IPS-18a (cell line): Measurements from ENCODE around the gene FGGY.

Experiments used
- H3K27ac ChIP-seq: one replicate; pipeline ENCODE4 v1.5.1; 2013; ENCODE audit warnings: low read length
- H3K27me3 ChIP-seq: one replicate; pipeline ENCODE4 v1.6.1; 2013; ENCODE audit warnings: mild to moderate bottlenecking, low read length; ENCODE audit not compliant: control insufficient read depth, insufficient read depth
- H3K36me3 ChIP-seq: one replicate; pipeline ENCODE4 v1.6.1; 2013; ENCODE audit warnings: low read depth, low read length; ENCODE audit not compliant: control insufficient read depth
- H3K4me1 ChIP-seq: one replicate; pipeline ENCODE4 v1.6.1; 2013; ENCODE audit warnings: low read depth, low read length; ENCODE audit not compliant: control insufficient read depth
- H3K4me3 ChIP-seq: one replicate; pipeline ENCODE4 v1.5.1; 2013; ENCODE audit warnings: low read length
- H3K9ac ChIP-seq: one replicate; pipeline ENCODE4 v1.6.1; 2013; ENCODE audit warnings: mild to moderate bottlenecking, low read length, moderate library complexity
- H3K9me3 ChIP-seq: one replicate; pipeline ENCODE4 v1.6.1; 2013; ENCODE audit warnings: low read depth, low read length; ENCODE audit not compliant: control insufficient read depth

FGGY gene

DNA sequence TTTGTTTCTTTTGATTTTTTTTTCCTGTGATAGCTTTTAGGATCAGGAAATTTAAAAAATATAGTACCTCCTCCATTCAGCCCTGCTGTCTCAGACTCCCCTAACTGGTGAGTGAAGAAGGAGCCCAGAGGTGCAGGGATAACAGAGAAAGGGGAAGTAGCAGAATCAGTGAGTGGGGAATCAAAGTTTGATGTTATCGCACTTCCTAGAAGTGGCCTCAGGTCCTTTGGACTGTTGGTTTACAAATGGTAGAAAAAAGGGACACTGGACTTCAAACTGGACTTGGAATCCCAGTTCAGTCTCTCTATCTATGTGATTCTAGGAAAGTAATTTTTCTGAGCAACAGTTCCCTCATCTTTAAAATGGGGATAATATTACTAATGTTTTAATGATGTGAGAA is 99.5 kb downstream of the FGGY start:
- Histone ChIP-seq H3K27ac (no peak overlapping the region), H3K36me3 (no peaks in the 10 kb centered on the region), H3K27me3 (no peaks in the 10 kb centered on the region), H3K9me3 (no peaks in the 10 kb centered on the region), H3K4me1 (peaks cover 27% of the 10 kb centered on the region), H3K4me3 (no peak overlapping the region), H3K9ac (no peak overlapping the region)

DNA sequence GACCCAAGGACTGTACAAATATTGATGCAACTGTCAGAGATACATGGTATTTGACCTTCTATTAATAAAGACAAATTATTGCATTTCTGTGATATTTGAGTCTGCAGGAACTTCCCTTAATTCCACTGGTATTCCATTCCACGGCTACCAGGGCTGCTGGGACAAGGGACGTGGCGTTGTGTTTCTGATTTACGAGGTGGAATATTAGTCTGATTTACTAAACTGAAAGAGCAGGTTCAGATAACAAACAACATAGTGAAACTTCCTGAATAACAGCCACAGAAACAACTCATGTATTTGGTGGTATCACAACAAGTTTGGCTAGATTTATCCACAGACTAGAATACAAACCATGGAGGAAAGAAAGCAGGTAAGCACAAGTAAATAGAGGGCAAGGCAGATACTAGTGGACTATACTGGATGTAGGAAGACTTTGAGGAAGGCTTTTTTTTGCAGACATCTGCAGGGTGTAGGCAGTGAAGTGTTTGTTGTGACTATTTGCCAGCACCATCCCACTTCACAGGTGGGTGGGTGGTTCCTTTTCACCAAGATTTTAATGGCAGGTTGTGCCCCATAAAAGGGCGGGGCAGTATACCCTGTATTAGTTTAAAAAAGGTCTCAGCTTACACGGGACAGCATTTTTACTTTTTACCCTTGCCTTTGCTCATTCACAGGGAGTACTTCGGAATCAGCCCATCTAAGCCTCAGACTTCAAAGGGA is 100.4 kb downstream of the FGGY start:
- Histone ChIP-seq H3K27ac (no peak overlapping the region), H3K4me1 (peaks cover 27% of the 10 kb centered on the region), H3K4me3 (no peak overlapping the region), H3K9me3 (no peaks in the 10 kb centered on the region), H3K27me3 (no peaks in the 10 kb centered on the region), H3K9ac (no peak overlapping the region), H3K36me3 (no peaks in the 10 kb centered on the region)

DNA sequence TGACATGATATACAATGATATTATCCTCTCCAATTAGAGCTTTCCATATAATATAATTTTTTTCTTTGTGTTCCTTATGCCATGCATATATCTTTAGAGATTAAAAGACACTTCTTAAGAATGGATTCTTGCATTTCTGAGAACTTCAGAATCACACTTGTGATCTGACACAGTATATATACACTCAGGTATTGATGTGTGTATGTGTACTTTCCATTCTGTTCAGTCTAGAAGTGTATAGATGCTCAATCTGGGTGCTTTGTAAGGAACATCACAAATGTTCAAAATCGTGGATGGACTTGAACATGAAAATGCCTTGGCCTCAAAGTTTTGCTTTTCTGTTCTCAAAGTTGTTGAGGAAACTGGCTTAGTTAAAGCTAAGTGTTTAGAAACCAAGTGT is 102.7 kb downstream of the FGGY start:
- no peak overlapping the region for H3K27ac ChIP-seq
- H3K9ac ChIP-seq, result no peak overlapping the region
- no peaks in the 10 kb centered on the region for H3K9me3 ChIP-seq
- H3K27me3 ChIP-seq, result no peaks in the 10 kb centered on the region
- H3K4me1 ChIP-seq, result peaks cover 11% of the 10 kb centered on the region
- no peak overlapping the region for H3K4me3 ChIP-seq
- H3K36me3 ChIP-seq, result no peaks in the 10 kb centered on the region

DNA sequence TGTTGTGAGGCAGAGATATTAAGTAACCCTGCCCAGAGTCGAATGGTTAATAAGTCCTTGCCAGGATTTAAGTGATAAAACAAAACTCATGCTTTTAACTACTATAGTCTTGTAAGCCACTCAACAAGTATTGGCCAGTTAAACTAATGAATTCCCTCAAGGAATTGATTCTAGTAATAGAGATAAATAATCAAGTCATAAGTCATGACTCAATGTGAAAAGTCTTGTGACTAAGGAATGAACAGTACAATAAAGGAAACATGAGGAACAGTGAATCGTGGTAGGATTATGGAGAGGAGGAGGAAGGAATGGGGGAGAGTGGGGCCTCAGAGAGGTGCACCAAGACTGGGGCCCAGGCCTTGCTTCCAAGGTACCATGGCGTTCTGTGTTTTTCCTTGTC is 104.7 kb downstream of the FGGY start:
- H3K27ac ChIP-seq, result no peak overlapping the region
- H3K4me1 ChIP-seq, result no peaks in the 10 kb centered on the region
- H3K9ac ChIP-seq, result no peak overlapping the region
- no peak overlapping the region for H3K4me3 ChIP-seq
- H3K9me3 ChIP-seq, result no peaks in the 10 kb centered on the region
- no peaks in the 10 kb centered on the region for H3K36me3 ChIP-seq
- H3K27me3 ChIP-seq, result no peaks in the 10 kb centered on the region

DNA sequence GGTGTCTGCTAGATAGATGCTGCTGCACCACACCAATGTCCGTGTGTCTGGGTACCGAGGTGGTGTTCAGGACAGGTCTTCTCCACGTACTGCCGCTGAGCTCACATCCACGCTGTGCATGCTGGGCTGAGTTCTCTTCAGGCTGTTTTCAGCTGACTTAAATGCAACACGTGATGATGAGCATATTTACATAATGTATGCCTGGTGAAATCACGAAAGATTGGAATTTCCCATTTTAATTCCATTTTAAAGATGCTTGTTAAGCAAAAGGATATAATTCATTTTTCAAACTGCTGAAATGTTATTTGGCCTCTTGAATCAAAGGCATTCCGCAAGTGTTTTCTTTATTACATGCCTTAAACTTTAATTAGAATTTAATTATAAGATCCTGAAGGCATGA is 107.9 kb downstream of the FGGY start:
- H3K4me1 ChIP-seq, result no peaks in the 10 kb centered on the region
- H3K27ac ChIP-seq, result no peak overlapping the region
- no peaks in the 10 kb centered on the region for H3K27me3 ChIP-seq
- no peaks in the 10 kb centered on the region for H3K36me3 ChIP-seq
- H3K9me3 ChIP-seq, result no peaks in the 10 kb centered on the region
- no peak overlapping the region for H3K9ac ChIP-seq
- no peak overlapping the region for H3K4me3 ChIP-seq

DNA sequence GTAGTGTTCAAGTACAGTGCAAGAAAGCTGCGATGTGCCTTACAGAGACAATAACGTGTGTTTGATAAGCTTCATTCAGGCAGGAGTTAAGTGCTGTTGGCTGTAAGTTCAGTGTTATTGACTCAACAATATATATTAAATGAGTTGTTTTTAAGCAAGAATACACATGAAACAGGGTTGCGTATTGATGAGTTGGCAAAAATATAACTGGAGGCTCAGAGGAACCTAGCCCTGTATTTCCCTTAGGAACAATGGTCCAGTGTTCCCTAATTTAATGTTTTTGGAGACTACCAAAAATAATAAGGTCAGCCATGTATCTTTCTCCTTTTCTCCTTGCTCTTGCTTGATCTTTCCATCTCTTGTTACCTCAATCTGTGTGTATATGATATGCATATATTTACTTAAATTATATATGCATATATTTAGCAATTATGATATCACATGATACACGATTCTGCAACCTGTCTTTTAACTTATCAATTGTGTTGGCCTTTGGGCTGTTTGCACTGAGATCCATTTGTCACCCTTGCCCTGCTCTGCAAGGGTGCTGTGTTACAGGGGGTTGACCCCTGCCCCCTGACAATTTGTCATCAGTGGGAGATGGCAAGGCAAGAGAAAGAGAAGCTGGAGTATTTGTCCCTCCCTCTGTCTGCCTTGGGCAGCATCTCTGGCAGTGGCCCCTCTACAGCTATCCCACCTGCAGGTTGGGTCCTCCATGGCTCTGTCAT is 109.7 kb downstream of the FGGY start:
- H3K9ac ChIP-seq, result no peak overlapping the region
- H3K4me3 ChIP-seq, result no peak overlapping the region
- H3K36me3 ChIP-seq, result no peaks in the 10 kb centered on the region
- H3K27me3 ChIP-seq, result no peaks in the 10 kb centered on the region
- H3K4me1 ChIP-seq, result no peaks in the 10 kb centered on the region
- H3K27ac ChIP-seq, result no peak overlapping the region
- no peaks in the 10 kb centered on the region for H3K9me3 ChIP-seq

DNA sequence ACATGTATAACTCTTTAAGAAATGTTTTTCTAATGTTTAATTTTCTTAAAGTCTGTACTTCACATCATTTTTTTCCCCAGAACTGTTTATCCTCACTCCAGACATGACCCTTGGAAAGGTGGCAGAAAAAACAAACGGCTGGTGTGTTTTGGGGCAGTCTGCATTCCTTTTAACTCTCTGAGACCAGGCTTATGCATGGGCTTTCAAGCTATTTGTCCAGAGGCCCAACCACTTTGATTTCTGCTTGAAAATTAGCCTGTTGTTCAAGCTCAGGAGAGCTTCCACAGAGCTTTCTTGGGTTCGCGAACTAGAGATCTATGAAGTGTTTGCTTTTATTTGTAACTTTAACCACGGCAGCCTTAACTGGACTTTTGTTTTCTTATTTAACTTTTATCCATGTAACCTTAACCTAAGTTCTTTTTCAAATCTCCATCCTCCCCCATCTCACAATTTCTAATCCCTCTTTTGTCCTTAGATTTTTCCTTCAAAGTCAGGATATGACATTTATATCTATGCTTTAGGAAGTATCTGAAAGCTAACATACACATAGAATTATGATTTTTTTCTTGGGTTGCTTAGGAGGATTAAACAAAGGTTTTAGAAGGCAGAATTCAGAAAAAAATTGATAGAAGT is 111.8 kb downstream of the FGGY start:
- Histone ChIP-seq H3K4me1 (no peaks in the 10 kb centered on the region), H3K4me3 (no peak overlapping the region), H3K27me3 (no peaks in the 10 kb centered on the region), H3K36me3 (no peaks in the 10 kb centered on the region), H3K27ac (no peak overlapping the region), H3K9ac (no peak overlapping the region), H3K9me3 (no peaks in the 10 kb centered on the region)

DNA sequence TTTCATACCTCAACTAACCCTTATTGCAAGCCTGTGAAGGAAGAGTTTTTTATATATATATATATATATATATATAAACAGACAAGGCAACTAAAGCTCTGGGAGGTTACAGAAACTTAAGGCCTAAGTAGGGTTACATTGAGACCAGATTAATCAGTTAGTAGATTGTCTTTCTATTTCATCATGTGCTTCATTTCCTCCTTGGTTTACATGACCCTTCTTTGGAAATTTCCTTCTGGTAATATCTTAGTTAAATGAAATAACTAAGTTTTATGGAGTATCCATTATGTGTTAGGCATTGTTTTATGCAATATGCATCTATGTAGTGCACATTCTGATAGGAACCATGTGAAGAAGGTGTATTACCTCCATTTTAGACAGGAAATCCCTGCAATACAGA is 112.7 kb downstream of the FGGY start:
- Histone ChIP-seq H3K9ac (no peak overlapping the region), H3K36me3 (no peaks in the 10 kb centered on the region), H3K4me3 (no peak overlapping the region), H3K27me3 (no peaks in the 10 kb centered on the region), H3K9me3 (no peaks in the 10 kb centered on the region), H3K27ac (no peak overlapping the region), H3K4me1 (no peaks in the 10 kb centered on the region)

DNA sequence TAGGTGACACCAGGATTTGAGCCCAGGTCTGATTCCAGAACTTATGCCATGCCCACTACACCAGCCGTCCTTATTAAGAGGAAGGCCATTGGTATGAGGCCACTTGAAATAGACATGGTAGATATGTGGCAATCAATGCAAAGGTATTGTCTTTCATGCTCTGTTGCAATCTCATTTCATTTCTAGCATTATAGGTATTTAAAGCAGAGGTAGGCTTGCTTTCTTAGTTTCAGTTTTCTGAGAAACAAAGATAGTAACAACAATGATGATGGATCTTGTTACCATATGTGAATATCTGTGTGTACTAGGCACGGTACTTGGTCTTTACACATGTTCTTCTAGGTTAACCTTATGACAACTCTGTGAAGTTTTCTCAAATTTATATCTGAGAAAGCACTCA is 113.1 kb downstream of the FGGY start:
- Histone ChIP-seq H3K4me1 (no peaks in the 10 kb centered on the region), H3K36me3 (no peaks in the 10 kb centered on the region), H3K27ac (no peak overlapping the region), H3K9me3 (no peaks in the 10 kb centered on the region), H3K4me3 (no peak overlapping the region), H3K9ac (no peak overlapping the region), H3K27me3 (no peaks in the 10 kb centered on the region)

DNA sequence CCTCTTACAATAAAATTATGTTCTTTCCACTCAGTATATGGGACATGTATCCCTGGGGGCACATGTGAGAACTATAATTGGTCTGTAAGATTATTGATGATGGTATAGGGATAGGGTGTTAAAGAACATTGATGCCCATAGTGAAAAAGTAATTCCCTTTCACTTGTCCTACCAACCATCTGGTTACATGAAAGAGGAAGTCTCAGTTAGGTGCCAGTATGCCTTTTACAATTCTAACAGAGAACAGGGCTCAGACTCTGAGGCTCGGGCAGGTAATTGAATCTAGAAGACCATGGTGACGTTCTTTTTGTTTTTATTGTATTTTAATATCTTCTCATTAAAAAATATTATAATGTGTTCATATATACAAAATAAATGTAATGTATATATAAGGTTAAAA is 113.6 kb downstream of the FGGY start:
- Histone ChIP-seq H3K9ac (no peak overlapping the region), H3K27me3 (no peaks in the 10 kb centered on the region), H3K4me3 (no peak overlapping the region), H3K27ac (no peak overlapping the region), H3K4me1 (no peaks in the 10 kb centered on the region), H3K36me3 (no peaks in the 10 kb centered on the region), H3K9me3 (no peaks in the 10 kb centered on the region)

DNA sequence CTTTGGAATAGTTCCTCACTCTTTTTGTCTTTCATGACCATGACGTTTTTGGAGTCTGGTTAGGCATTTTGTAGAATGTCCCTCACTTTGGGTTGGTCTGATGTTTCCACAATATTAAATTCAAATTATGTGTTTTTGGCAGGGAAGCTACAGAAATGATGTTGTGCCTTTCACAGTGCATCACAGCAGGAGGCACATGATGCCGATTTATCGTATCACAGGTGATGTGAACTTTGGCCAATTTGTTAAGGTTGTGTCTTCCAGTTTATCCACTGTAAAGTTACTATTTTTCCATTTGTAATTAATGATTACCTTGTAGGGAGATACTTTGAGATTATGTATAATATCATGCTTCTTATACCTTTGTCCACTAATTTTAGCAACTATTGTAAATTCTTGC is 114.3 kb downstream of the FGGY start:
- Histone ChIP-seq H3K27ac (no peak overlapping the region), H3K4me1 (no peaks in the 10 kb centered on the region), H3K4me3 (no peak overlapping the region), H3K9ac (no peak overlapping the region), H3K9me3 (no peaks in the 10 kb centered on the region), H3K36me3 (no peaks in the 10 kb centered on the region), H3K27me3 (no peaks in the 10 kb centered on the region)
